ENCODE measurements around the gene PARD3B.

DNA sequence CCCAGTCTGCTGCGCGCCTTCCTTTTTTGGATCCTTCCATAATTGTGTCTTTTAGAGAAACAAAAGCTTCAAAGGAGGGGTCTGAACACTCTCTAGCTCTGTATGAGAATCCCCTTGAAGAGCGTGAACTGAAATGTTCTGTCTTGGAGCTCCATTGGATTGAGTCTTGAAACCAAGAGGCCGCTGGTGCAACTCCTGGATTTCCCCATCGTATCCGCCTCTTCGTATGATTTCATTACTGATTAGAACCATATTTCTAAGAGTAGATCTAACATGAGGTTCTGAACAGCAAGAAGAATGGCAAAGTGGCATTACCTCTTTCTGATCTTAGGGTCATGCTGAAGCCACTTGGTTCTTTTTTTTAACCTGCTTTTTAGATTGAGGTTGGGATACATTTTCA, 1105.7 kb downstream of the PARD3B start:
- TF ChIP-seq, protein P1, sequence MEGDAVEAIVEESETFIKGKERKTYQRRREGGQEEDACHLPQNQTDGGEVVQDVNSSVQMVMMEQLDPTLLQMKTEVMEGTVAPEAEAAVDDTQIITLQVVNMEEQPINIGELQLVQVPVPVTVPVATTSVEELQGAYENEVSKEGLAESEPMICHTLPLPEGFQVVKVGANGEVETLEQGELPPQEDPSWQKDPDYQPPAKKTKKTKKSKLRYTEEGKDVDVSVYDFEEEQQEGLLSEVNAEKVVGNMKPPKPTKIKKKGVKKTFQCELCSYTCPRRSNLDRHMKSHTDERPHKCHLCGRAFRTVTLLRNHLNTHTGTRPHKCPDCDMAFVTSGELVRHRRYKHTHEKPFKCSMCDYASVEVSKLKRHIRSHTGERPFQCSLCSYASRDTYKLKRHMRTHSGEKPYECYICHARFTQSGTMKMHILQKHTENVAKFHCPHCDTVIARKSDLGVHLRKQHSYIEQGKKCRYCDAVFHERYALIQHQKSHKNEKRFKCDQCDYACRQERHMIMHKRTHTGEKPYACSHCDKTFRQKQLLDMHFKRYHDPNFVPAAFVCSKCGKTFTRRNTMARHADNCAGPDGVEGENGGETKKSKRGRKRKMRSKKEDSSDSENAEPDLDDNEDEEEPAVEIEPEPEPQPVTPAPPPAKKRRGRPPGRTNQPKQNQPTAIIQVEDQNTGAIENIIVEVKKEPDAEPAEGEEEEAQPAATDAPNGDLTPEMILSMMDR (IDR thresholded peaks at IDR 0.05) = no peak
- TF ChIP-seq EP300 (IDR thresholded peaks at IDR 0.05) = no peak
- no peak for TF ChIP-seq POLR2A (IDR thresholded peaks at IDR 0.05)

All from sigmoid colon (tissue), 4 donors.